ENCODE measurements around the gene CFAP70. TPM values are rescaled to one million over a fixed set of nuclear protein-coding genes. Genes with fewer than 3 reads are reported as not detected.

The CFAP70 gene
- total RNA-seq, 1 donor from 2014 or later = 1.3 TPM

- Mint-ChIP-seq H3K9me3 (ENCODE audit: unreplicated experiment) (no peaks in the 10 kb centered on the region), H3K4me3 (ENCODE audit: unreplicated experiment) (no peak overlapping the region), H3K27me3 (ENCODE audit: unreplicated experiment) (no peaks in the 10 kb centered on the region), H3K27ac (ENCODE audit: unreplicated experiment) (no peak overlapping the region), H3K36me3 (ENCODE audit: unreplicated experiment) (no peaks in the 10 kb centered on the region), H3K4me1 (ENCODE audit: low read depth, unreplicated experiment) (no peaks in the 10 kb centered on the region)
- no peak for DNase-seq
- TF ChIP-seq CTCF (IDR thresholded peaks at IDR 0.05; ENCODE audit: partially characterized antibody, unreplicated experiment) = peak; percentile 33
These were observed 140.1 kb downstream of the CFAP70 start for GRCh38 chr10:73218431-73219191.

- no peak for TF ChIP-seq CTCF (IDR thresholded peaks at IDR 0.05; ENCODE audit: partially characterized antibody, unreplicated experiment)
- no peaks in the 10 kb centered on the region for H3K4me1 Mint-ChIP-seq (ENCODE audit: low read depth, unreplicated experiment)
- no peaks in the 10 kb centered on the region for H3K36me3 Mint-ChIP-seq (ENCODE audit: unreplicated experiment)
- no peak for DNase-seq
- H3K9me3 Mint-ChIP-seq (ENCODE audit: unreplicated experiment) = peaks cover 2% of the 10 kb centered on the region
- H3K27me3 Mint-ChIP-seq (ENCODE audit: unreplicated experiment) = no peaks in the 10 kb centered on the region
- H3K4me3 Mint-ChIP-seq (ENCODE audit: unreplicated experiment) = no peak overlapping the region
- H3K27ac Mint-ChIP-seq (ENCODE audit: unreplicated experiment) = no peak overlapping the region
These were observed 141.0 kb downstream of the CFAP70 start for GRCh38 chr10:73217628-73218027.

- H3K27me3 Mint-ChIP-seq (ENCODE audit: unreplicated experiment) = no peaks in the 10 kb centered on the region
- DNase-seq = no peak
- peaks cover 2% of the 10 kb centered on the region for H3K9me3 Mint-ChIP-seq (ENCODE audit: unreplicated experiment)
- no peak overlapping the region for H3K4me3 Mint-ChIP-seq (ENCODE audit: unreplicated experiment)
- no peaks in the 10 kb centered on the region for H3K4me1 Mint-ChIP-seq (ENCODE audit: low read depth, unreplicated experiment)
- H3K36me3 Mint-ChIP-seq (ENCODE audit: unreplicated experiment) = no peaks in the 10 kb centered on the region
- TF ChIP-seq CTCF (IDR thresholded peaks at IDR 0.05; ENCODE audit: partially characterized antibody, unreplicated experiment) = no peak
- no peak overlapping the region for H3K27ac Mint-ChIP-seq (ENCODE audit: unreplicated experiment)
These were observed 142.9 kb downstream of the CFAP70 start for GRCh38 chr10:73215749-73216148.

GRCh38 chr10:73211106-73211811 lies 147.4 kb downstream of the CFAP70 start:
- Mint-ChIP-seq H3K27me3 (ENCODE audit: unreplicated experiment) (no peaks in the 10 kb centered on the region), H3K4me3 (ENCODE audit: unreplicated experiment) (no peak overlapping the region), H3K9me3 (ENCODE audit: unreplicated experiment) (peaks cover 2% of the 10 kb centered on the region), H3K36me3 (ENCODE audit: unreplicated experiment) (peaks cover under 1% of the 10 kb centered on the region), H3K27ac (ENCODE audit: unreplicated experiment) (no peak overlapping the region), H3K4me1 (ENCODE audit: low read depth, unreplicated experiment) (no peaks in the 10 kb centered on the region)
- TF ChIP-seq CTCF (IDR thresholded peaks at IDR 0.05; ENCODE audit: partially characterized antibody, unreplicated experiment) = no peak
- no peak for DNase-seq
